CD4-positive, alpha-beta T cell treated with Interleukin-4 for 1 hour (primary cell): ENCODE measurements around the gene SPPL2B.
"Not testable (repeated sequence)": the region's sequence is repeated elsewhere in the genome, so short reads cannot be mapped to it uniquely, and the experiment has no call there.

Source experiments
- DNase-seq, 2 donors: peaks; one replicate each; pipeline ENCODE4 v3.0.0-alpha.2; 2020 to 2022

The SPPL2B gene

GRCh38 chr19:2328401-2329148, at the start of gene SPPL2B, which contains the start of gene LSM7:
Gene SPPL2B, plus strand, starts transcription at chr19:2328684. Its CDS starts 26 bp downstream, at chr19:2328710.
Gene LSM7, minus strand, starts transcription at chr19:2328586. Its CDS starts 20 bp downstream, at chr19:2328566.
- DNase-seq = peak; percentile 92 to 93

- no peak for DNase-seq
Measured at GRCh38 chr19:2280633-2281264, 47.7 kb upstream of the SPPL2B start.

DNA sequence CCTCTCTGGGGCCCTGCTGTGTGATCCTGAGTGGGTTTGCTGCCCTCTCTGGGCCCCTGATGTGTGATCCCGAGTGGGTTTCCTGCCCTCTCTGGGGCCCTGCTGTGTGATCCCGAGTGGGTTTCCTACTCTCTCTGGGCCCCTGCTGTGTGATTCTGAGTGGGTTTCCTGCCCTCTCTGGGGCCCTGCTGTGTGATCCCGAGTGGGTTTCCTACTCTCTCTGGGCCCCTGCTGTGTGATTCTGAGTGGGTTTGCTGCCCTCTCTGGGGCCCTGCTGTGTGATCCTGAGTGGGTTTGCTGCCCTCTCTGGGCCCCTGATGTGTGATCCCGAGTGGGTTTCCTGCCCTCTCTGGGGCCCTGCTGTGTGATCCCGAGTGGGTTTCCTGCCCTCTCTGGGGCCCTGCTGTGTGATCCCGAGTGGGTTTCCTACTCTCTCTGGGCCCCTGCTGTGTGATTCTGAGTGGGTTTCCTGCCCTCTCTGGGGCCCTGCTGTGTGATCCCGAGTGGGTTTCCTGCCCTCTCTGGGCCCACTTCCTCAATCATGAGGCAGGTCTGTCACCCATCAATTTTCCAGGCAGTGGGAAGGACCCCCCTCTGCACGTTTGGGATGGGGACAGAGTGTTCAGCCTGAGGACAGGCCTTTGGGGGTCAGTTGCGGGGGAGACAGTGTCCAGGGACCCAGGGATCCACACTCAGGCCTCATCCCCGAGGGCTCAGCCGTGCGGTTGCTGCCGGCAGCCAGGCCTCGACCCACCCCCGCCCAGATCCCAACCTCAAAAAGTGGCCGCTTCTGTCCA, 47.0 kb upstream of the SPPL2B start:
- not testable (repeated sequence) for DNase-seq

GRCh38 chr19:2282062-2282861, 46.2 kb upstream of the SPPL2B start, which contains the start of gene PEAK3:
Gene PEAK3, minus strand, starts transcription at chr19:2282175. Its CDS starts 1,244 bp downstream, at chr19:2280931.
- peak; percentile 52 to 61 for DNase-seq

- no peak for DNase-seq
Measured at GRCh38 chr19:2282862-2283237, 45.6 kb upstream of the SPPL2B start.

GRCh38 chr19:2283835-2284507, 44.5 kb upstream of the SPPL2B start:
- no peak for DNase-seq

DNA sequence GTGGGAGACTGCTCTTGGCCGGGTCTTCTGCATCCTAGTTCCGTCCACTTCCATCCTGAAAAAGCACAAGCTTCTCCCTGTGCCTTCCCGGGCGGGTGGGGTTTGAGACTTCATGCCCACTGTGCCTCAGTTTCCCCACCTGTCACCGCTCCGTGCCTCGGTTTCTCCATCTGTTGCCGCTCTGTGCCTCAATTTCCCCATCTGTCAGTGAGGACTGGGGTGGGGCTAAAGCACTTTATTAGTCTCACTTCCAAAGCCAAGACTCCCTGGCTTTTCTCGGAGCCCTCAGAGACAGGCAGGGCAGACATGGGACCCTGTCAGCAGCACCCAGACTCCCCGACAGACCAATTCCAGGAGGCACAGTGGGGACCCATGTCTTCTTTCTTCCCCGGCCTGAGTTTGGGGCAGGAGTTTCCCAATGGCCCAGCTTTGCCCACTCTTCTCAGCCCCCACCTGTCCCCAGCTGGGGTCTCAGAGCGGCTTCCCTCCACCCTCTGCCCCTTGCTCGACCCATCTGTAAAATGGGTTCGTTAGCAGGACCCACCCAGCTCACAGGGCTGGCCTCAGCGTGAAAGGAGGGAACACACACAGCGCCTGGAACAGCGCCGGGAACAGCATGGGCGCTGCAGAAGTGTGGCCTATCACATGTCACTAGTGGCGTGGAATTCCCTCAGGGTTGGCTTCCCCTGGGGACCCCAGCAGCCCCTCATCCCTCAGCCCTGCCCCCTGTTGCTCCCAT, 41.9 kb upstream of the SPPL2B start:
- no peak for DNase-seq

- DNase-seq = no peak
Measured at GRCh38 chr19:2287585-2288337, 40.7 kb upstream of the SPPL2B start.

DNA sequence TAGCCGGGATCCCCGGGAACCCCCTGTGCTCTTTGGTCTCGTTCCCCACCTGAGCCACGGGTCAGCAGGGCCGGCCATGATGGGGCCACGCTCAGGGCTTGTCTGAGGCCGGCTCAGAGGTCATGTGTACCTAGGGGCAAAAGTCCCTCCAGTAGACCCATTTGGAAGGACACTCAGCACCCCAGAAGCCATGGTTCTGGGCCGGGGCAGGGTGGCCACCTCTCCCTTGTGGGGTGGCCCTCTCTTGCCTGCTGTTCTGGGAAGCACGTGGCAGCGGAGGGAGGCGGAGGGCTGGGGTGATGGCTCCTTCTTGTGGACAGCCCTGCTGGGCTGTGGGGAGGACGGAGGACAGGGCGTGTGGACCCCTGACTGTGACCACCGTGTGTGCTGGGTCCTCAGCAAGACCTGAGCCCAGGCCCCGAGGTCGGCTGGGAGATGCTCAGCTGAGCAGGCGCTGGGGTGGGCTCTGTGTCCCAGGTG, 40.1 kb upstream of the SPPL2B start:
- DNase-seq = no peak

DNA sequence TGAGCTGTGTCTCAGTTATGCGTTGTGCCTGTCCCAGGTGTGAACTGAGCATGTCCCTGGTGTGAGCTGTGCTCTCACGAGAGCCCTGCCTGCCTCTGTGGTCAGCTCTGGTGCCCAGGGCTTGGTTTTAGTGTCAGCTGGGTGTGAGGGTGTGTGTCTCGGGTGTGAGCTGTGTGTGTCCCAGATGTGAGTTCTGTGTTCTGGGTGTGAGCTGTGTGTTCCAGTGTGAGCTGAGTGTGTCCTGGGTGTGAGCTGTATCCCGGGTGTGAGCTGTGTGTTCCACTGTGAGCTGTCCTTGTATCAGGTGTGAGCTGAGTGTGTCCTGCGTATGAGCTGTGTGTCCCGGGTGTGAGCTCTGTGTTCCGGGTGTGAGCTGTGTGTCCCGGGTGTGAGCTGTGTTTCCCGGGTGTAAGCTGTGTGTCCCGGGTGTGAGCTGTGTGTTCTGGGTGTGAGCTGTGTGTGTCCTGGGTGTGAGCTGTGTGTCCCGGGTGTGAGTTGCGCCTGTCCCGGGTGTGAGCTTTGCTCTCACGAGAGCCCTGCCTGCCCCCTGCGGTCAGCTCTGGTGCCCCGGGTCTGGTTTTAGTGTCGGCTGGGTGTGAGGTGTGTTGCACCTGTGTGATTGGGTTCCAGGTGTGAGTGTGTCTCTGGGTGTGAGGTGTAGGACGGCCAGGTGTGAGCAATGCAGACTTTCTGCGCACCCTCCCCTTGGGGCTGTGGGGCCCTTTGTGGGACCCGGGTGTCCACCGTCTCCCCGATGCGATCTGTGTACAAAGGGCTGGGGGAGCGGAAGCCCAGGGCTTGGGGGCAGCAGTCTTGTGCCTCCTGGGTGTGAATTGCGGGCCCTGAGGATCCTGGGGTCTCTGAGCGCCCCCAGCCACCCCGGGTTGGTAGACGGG, 39.4 kb upstream of the SPPL2B start:
- DNase-seq = peak in 1 of 2 donors; percentile 22

DNA sequence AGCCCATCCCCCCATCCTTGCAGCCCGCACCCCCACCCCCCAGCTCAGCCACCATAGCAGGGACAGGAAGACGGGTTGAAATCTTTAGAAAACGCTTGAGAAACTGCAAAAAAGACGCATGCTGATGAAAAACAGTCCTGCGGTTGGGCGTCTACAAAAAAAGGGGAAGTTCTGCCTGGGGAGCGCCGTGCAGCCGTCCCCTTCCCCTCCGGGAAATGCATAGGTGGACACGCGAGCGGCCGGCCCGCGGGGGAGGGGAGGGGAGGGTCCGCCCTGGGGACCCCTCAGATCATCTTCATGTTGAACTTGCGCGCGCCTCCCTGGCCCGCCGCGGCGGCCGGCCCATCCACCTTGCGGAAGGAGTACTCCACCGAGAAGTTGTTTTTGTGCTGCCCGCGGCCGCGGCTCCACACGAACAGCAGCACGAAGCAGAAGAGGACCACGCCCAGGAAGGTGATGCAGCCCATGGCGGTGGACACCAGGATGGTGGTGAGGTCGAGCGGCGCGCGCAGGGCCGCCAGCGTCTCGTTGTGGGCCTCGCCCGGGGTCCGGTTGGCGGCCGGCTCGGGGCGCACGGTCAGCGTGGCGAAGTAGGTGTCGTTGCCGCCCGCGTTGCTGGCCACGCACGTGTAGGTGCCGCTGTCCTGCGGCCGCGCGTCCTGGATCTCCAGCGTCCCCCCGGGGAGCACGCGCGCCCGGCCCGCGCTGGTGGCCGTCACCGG, 38.6 kb upstream of the SPPL2B start:
- peak; percentile 63 to 77 for DNase-seq

- DNase-seq = no peak
Measured at GRCh38 chr19:2290441-2291184, 37.9 kb upstream of the SPPL2B start.

GRCh38 chr19:2291185-2291751, 37.2 kb upstream of the SPPL2B start:
- no peak for DNase-seq

DNA sequence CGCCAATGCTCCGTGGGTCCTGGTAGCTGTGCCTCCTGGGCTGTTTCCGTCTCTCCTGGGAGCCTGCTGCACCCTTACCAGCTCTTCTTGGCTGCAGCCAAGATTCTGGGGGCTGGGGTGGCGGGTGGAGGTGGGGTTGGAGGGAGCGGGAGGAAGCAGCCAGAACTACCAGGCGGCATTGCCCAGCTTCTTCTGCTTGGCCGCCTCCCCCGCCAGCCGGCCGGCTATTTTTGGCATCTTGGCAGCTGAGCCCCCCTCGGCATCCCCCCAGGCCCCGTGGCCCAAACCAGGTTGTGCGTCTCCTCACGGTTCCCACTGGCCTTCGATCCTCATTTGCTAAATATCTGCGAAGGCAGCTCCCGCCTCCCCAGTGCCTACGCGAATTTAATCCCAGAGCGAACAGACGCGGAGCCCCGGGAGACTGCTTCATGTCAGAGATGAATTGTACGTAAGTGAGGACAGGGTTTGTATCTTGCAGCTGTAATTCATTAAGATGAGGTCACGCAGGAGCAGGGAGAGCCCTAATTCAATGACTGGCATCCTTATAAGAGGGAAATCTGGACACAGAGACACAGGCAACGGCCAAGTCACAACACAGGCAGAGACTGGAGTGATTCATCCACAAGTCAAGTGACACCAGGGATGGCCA, 33.7 kb upstream of the SPPL2B start:
- DNase-seq = no peak

DNA sequence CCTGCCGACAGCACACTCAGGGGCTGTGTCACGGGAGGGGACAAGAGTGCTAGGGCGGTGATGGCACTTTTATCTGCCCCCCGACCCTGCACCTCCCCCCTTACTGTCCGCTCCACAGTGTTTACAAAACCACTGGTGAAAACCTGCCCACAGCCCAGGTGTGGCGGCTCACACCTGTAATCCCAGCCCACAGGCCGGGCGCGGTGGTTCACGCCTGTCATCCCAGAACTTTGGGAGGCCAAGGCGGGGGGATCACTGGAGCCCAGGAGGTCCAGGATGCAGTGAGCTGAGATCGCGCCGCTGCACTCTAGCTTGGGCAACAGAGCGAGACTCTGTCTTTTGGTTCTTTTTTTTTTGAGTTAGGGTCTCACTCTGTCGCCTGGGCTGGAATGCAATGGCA, 32.3 kb upstream of the SPPL2B start:
- no peak for DNase-seq

DNA sequence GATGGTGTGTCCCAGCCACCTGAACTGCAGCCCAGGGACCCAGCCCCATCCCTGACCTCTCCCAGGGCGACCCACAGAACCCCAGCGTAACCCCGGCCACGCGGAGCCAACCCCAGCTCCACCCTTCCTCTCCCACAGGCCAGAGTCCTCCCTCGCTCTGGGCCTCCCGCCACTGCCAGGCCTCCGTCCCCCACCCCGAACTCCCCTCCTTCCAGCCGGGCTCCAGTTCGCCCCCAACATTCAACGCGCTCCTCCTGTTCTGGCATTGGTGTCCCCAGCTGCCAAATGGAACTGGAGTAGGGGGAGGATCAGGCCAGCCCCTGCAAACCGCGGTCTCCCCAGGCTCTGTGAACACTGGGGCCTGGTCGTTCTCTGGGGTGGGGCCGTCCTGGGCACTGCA, 28.0 kb upstream of the SPPL2B start:
- DNase-seq = no peak
